A549 (cell line): ENCODE measurements around the gene TUBB1.

ENCODE experiments used
- CHD2 ChIP-seq: fragments of 150-350 bp; IDR thresholded peaks from 2 replicates; pipeline ENCODE4 v1.6.1; 2014; ENCODE audit warnings: low read length; ENCODE audit not compliant: partially characterized antibody
- RAD21 ChIP-seq, 2 experiments: fragments of >200 bp in 1 of 2; sonication (Bioruptor Twin) in 1 of 2; formaldehyde crosslinking in 1 of 2; IDR thresholded peaks in 1 of 2; conservative IDR thresholded peaks in 1 of 2; 2 replicates in 1 of 2; 3 replicates in 1 of 2; pipeline ENCODE4 v1.6.1; 2012 to 2018; ENCODE audit warnings: inconsistent platforms in 1 of 2
- TF ChIP-seq, protein P1 (sequence below): fragments of >200 bp; sonication (Bioruptor Twin); formaldehyde crosslinking; IDR thresholded peaks from 3 replicates; pipeline ENCODE4 v1.5.1; 2016

DNA sequence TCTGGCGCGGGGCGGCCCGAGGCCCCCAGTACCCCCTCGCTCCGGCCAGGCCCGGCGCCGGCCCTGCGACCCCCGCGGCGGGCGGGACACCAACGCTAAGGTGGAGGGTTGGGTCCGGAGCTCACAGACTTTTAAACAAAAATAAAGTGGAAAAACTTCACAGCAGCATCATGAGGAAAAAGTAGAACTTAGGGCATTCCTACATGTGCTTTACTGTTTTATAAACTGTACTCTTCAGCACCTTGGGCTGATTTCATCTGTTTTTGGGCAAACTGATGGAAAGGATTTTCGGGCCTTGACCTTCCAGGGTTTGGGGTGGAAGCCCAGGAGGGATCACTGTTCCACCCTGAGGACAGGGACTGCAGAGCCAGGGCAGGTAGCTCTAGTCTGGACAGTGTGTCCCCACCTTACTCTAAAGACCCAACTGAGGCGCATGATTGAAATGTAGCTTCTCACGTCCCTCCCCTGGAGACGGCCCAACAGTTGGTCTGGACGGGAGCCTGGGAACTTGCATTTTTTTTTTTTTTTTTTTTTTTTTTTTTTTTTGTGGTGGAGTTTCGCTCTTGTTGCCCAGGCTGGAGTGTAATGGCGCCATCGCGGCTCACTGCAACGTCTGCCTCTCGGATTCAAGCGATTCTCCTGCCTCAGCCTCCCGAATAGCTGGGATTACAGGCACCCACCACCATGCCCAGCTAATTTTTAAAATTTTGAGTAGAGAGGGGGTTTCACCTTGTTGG lies 37.4 kb upstream of the TUBB1 start:
- TF ChIP-seq RAD21 (conservative IDR thresholded peaks at IDR 0.05 in 1 of 2, IDR thresholded peaks at IDR 0.05 in 1 of 2) (no peak), CHD2 (no peak)
- TF ChIP-seq, protein P1, sequence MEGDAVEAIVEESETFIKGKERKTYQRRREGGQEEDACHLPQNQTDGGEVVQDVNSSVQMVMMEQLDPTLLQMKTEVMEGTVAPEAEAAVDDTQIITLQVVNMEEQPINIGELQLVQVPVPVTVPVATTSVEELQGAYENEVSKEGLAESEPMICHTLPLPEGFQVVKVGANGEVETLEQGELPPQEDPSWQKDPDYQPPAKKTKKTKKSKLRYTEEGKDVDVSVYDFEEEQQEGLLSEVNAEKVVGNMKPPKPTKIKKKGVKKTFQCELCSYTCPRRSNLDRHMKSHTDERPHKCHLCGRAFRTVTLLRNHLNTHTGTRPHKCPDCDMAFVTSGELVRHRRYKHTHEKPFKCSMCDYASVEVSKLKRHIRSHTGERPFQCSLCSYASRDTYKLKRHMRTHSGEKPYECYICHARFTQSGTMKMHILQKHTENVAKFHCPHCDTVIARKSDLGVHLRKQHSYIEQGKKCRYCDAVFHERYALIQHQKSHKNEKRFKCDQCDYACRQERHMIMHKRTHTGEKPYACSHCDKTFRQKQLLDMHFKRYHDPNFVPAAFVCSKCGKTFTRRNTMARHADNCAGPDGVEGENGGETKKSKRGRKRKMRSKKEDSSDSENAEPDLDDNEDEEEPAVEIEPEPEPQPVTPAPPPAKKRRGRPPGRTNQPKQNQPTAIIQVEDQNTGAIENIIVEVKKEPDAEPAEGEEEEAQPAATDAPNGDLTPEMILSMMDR: no peak
